ENCODE measurements around the gene PNO1.

Gene PNO1

DNA sequence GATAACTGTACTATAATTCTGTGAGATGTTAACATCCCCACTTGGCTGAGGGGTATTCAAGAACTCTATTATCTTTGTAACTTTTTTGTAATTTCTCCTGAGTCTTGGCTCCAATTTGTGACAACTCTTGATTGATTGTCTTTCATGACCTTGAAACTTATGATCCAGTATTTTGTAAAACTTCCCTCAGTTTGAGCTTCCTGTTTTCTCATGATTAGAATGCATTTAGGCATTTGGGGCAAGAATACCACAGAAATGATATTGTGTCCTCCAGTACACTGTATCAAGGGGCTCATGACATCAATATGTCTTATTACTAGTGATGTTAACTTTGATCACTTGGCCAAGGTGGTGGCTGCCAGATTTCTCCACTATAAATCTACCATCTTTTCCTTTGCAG lies 37.4 kb downstream of the PNO1 start:
- DNase-seq (ENCODE audit: low read depth), result no peak

DNA sequence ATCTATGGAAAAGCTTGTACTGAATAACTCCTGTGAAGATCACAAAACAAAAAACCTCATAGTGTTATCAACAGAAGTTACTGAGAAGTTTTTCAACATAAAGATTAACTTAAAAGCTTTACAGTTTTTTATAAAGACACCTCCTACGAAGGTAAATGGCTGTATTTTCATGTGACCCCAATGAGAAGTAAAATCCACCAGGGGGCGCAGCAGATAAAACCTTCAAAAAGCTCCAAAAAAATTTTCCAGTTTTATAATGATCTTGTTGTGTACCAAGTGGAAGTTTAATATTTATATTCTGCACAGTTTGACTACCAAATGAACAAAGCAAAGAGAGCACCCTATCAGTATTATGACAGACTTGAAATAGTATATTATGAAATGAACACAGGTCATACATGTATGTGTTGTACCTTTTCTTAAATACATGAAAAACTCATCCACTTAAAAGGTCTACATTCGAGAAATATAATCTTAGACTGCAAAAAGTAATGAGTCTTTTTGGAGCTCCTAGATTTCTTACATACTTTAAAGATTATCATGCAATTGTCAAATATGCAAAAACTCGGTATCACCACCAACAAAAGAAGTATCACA lies 38.5 kb downstream of the PNO1 start:
- DNase-seq (ENCODE audit: low read depth), result peak; percentile 25

DNA sequence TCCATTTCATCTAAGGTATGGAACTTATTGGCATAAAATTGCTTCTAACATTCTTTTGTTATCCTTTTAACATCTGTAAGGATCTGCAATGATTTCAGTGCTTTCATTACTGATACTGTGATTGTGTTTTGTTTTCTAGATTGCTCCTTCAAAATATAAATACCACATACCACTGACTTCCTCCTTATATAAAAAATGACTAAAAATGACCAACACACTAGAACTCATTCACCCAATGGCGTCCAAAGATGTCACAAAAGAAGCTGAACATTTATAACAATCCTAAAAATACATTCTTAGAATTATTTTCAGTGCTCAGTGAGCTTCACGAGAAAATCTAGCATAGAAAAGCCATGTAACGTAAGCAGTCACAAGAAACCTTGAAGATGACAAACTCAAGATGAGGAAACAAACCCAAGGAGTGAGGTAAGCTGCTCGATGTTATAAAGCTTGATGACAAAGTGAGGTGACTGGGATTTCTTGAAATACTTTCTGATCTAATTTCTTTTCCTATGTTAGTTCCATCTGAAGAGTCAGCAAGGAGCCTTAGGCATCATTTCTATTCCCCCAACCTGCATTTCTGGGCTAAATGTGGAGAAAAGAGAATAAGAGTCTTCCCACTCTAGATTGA lies 42.6 kb downstream of the PNO1 start:
- no peak for DNase-seq (ENCODE audit: low read depth)

DNA sequence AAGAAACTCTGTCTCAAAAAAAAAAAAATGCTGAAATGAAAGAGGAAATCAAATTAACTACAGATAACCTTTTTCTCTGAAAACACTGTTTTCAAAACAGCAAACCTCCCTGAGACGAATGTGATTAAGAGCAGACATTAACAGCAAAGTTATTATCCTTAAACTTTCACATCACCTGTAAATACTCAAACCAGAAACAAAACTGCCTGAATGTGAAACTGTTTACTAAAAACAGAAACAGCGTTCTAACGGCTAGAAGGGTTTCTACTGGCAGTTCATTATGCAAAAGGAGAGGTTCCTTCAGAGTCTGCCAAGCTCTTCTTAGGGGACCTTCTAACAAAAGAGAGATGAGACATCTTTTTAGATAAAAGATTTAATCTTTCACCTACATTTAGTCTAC lies 45.9 kb downstream of the PNO1 start:
- no peak for DNase-seq (ENCODE audit: low read depth)

DNA sequence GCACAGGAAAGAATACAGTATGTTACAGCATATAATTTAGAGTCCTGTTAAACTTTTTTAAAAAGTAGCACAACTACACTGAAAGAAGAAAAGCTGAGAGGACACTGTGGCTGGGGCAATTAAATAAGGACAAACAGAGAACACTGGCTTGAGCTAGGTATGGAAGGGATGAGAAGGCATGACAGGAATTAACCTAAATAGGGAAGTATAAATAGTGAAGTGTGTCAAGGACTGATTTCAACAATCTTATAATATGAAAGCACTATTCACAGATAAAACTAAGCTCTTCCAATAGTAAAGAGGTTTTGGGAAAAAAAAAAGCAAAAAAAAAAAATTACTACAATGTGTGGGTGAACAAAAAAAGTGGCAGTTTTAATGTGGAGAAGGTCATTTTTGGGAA lies 49.1 kb downstream of the PNO1 start:
- no peak for DNase-seq (ENCODE audit: low read depth)

DNA sequence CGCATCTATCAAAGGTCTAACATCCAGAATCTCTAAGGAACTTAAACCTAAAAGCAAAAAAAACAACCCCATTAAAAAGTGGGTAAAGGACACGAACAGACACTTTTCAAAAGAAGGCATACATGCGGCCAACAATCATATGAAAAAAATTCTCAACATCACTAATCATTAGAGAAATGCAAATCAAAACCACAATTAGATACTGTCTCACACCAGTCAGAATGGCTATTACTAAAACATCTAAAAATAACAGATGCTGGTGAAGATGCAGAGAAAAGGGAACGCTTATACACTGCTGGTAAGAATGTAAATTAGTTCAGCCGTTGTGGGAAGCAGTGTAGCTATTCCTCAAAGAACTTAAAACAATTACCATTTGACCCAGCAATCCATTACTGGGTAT lies 56.7 kb downstream of the PNO1 start:
- no peak for DNase-seq (ENCODE audit: low read depth)

DNA sequence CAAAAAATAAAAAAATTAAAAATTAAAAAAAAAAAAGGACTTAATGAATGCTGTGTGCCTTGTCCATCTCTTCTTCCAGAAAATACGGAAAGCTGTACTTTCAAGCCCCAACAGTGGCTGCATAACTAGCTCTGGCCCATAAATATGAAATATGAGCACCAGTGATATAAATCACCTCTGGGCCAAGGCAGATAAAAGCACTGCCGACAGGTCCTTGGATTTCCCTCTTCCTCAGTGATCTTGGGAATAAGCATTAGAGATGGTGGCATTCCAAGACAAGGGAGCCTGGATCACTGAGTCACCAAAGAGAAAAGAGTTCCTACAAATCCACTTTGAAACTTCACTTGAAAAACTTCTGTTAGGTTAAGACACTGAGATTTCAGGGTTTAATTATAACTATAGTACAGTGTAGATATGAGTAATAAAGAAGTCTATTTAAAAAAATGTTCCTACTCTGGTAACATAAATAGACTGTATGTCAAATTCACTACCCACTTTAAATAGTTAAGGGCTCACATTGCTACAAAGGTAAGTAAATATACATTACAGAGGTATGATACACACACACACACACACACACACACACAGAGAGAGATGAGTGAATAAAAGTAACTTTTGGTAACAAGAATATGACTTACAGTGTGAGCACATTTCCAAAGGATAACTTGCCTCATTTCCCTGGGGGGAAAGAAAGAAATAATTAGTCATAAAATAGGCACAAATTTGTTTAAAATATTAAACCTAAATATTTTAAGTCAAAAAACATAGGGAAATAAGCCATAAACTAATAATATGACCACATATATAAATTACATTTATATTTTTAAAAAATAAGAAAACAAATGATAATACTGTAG lies 59.0 kb downstream of the PNO1 start:
- DNase-seq (ENCODE audit: low read depth), result no peak

DNA sequence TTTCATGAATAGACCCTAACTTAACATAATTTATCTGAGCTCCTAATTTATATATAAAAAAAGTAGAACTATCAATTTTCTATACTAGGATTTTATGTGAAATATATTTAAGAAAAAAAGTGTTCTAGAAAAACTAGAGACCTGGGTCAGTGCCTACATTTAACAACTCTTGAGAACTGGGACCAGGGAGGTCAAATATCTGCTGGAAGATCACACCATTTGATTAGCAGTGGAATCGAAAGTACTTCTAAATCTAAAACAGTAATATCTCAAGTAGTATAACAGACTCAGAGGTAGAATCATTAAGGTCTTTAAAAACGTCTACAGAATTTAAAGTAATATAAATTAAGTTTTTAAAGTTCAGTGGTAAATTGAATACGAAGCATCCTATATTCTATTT lies 60.0 kb downstream of the PNO1 start:
- no peak for DNase-seq (ENCODE audit: low read depth)

DNA sequence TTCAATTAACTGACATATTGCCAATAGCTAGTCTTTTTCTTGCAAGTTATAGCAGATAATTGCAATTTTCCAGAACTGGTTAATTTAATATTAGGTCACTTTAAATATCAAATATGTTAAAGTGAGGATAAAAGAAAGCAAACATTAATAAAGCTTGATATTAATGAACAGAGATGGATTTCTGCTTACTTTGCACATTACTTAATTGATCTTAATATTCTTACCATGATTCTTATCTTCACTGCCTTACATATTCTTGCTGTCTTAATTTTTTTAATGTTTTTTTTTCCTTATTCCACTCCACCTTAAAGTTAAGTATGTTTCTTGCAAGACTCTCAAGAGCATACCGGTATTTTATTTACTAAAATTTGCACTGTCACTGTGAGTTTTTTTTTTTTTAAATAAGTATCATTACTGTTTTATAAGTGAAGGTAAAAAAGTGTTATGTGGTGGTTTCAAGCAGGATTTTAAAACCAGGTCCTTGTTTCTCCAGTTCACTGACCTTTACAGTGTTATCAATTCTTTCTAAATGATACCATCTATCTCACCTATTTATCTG lies 60.7 kb downstream of the PNO1 start:
- no peak for DNase-seq (ENCODE audit: low read depth)

DNA sequence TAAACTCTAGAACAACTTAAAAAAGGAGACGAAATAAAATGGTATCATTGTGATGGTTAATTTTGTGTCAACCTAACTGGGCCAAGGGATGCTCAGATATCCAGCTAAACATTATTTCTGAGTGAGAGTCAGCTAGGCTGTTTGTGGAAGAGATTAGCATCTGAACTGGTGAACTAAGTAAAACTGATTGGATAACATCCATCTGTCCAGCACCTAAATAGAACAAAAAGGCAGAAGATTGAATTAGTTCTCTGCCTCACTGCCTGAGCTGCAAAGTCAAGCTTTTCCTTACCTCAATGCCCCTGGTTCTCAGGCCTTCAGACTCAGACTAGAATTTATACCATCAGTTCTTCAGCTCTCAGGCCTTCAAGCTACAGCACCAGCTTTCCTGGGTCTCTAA lies 64.6 kb downstream of the PNO1 start:
- DNase-seq (ENCODE audit: low read depth), result no peak

DNA sequence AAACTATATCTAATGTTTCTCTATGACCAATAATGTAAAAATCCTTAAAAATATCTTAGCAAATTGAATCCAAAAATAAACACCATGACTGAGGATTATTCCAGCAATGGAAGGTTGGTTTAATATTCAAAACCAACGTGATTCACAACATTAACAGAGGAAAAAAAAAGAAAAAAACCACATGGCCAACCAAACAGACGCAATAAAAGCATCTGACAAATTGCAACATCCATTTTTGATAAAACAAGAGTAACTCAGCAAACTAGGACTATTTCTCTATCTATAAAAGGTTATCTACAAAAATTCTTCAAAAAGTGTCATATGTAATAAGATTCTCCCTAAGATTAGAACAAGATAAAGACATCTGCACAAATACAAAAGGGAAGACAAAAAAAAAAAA lies 65.7 kb downstream of the PNO1 start:
- no peak for DNase-seq (ENCODE audit: low read depth)

DNA sequence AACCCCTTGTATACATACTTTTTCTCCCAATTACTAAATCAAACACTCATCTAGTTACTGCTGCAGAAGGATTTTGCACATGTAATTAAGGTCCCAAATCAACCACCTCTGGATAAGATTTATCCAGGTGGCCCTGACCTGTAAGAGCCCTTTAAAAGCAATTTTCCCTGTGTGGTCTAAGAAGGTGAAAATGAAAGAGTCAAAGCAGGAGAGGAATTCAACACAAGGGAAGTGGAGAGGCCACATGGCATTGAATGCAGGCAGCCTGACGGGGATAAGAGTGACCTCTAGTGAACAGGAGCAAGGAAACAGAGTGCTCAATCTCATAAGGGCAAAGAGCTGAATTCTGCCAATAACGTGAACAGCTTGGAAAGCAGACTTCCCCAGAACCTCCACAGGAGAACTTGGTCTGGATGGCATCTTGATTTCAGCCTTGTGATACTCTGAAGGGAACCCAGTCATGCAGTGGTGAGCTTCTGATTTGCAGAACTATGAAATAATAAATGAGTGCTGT lies 67.5 kb downstream of the PNO1 start:
- DNase-seq (ENCODE audit: low read depth), result no peak
